Mesothelial cell of epicardium (in vitro differentiated cells): Measurements from ENCODE around the gene CASZ1. TPM values are rescaled to one million over a fixed set of nuclear protein-coding genes. Genes with fewer than 3 reads are reported as not detected.

Experiments used
- DNase-seq, 2 experiments: peaks; one replicate each; pipeline ENCODE4 v3.0.0; 2021; ENCODE audit warnings: low spot score in 2 of 2; ENCODE audit not compliant: unreplicated experiment in 2 of 2
- H3K27ac Mint-ChIP-seq: 2 replicates; pipeline ENCODE4 v1.8.0; 2021; ENCODE audit warnings: mixed read lengths
- H3K27me3 Mint-ChIP-seq: 2 replicates; pipeline ENCODE4 v1.8.0; 2021; ENCODE audit warnings: low read depth, mixed read lengths
- H3K36me3 Mint-ChIP-seq: 2 replicates; pipeline ENCODE4 v1.8.0; 2021; ENCODE audit warnings: mixed read lengths
- H3K4me1 Mint-ChIP-seq: 2 replicates; pipeline ENCODE4 v1.8.0; 2021; ENCODE audit warnings: mixed read lengths
- H3K4me3 Mint-ChIP-seq: 2 replicates; pipeline ENCODE4 v1.8.0; 2021; ENCODE audit warnings: mild to moderate bottlenecking, moderate library complexity, mixed read lengths
- H3K9me3 Mint-ChIP-seq: 2 replicates; pipeline ENCODE4 v1.8.0; 2021; ENCODE audit warnings: mixed read lengths
- CTCF ChIP-seq: fragments of 200-600 bp; sonication (generic); IDR thresholded peaks from one replicate; pipeline ENCODE4 v1.5.0; 2021; ENCODE audit warnings: antibody characterized with exemption; ENCODE audit not compliant: unreplicated experiment
- total RNA-seq: library from RNA; stranded (reverse); gene quantifications from 3 replicates; pipeline ENCODE4 v1.2.1, GENCODE V29; 2021

Gene CASZ1
- total RNA-seq, 1 donor from 2014 or later: 8.9 TPM

- H3K27ac Mint-ChIP-seq: no peak overlapping the region
- no peak for TF ChIP-seq CTCF
- no peaks in the 10 kb centered on the region for H3K36me3 Mint-ChIP-seq
- no peaks in the 10 kb centered on the region for H3K9me3 Mint-ChIP-seq
- no peak overlapping the region for H3K4me3 Mint-ChIP-seq
- no peaks in the 10 kb centered on the region for H3K4me1 Mint-ChIP-seq
- H3K27me3 Mint-ChIP-seq: peaks cover 3% of the 10 kb centered on the region
- no peak for DNase-seq
Measured at GRCh38 chr1:10820422-10820821, 24.0 kb upstream of the CASZ1 start.

- no peak for DNase-seq
- H3K27me3 Mint-ChIP-seq: peaks cover 5% of the 10 kb centered on the region
- TF ChIP-seq CTCF: no peak
- no peaks in the 10 kb centered on the region for H3K4me1 Mint-ChIP-seq
- no peak overlapping the region for H3K27ac Mint-ChIP-seq
- no peaks in the 10 kb centered on the region for H3K9me3 Mint-ChIP-seq
- no peaks in the 10 kb centered on the region for H3K36me3 Mint-ChIP-seq
- no peak overlapping the region for H3K4me3 Mint-ChIP-seq
Measured at GRCh38 chr1:10819198-10819901, 22.9 kb upstream of the CASZ1 start.

DNA sequence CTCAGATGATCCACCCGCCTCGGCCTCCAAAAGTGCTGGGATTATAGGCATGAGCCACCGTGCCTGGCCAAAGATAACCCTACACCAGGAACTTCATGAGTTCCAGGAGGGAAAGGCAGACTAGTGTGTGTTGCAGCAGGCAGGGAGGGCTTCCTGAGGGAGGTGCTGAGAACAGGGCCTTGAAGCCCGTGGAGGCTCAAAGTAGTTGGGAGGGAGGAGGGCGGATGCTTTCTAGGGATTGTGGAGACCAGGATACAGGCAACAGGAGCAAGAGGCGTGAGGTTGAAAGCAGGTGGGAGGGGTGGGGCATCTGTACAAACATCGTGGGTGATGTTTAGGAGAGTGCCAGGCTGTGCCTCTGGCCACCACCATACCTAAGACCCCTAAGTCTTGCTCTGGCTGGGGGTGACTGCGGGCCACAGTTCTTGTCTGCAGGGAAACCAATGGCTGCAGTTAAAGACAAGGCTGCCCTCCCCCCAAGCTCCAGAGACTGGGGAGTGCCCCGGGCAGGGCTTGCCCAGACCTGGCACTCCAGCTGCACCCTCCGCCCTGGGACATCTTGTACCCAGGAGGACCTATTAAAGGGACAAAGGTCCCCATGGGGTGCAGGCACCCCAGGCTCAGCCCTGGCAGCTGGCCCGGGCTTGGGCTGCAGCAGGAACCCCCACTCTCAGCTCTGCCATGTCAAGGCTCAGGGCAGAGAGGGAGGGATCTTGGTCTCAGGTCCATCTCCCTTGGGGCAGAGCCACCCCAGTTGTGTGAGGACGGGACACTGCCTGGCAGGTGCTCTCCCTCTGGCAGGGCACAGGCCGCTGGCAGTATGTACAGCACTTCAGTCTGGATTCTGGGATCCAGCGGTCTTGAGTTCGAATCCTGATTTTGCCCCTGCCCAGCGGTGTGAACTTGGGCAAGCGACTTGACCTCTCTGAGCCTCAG lies 22.1 kb upstream of the CASZ1 start:
- H3K9me3 Mint-ChIP-seq: no peaks in the 10 kb centered on the region
- peaks cover 5% of the 10 kb centered on the region for H3K27me3 Mint-ChIP-seq
- TF ChIP-seq CTCF: no peak
- no peak overlapping the region for H3K27ac Mint-ChIP-seq
- H3K4me3 Mint-ChIP-seq: no peak overlapping the region
- no peaks in the 10 kb centered on the region for H3K36me3 Mint-ChIP-seq
- no peak for DNase-seq
- H3K4me1 Mint-ChIP-seq: no peaks in the 10 kb centered on the region

- no peak overlapping the region for H3K4me3 Mint-ChIP-seq
- H3K27ac Mint-ChIP-seq: no peak overlapping the region
- peaks cover 5% of the 10 kb centered on the region for H3K27me3 Mint-ChIP-seq
- no peaks in the 10 kb centered on the region for H3K36me3 Mint-ChIP-seq
- no peaks in the 10 kb centered on the region for H3K4me1 Mint-ChIP-seq
- no peak for DNase-seq
- no peak for TF ChIP-seq CTCF
- H3K9me3 Mint-ChIP-seq: no peaks in the 10 kb centered on the region
Measured at GRCh38 chr1:10816743-10817369, 20.4 kb upstream of the CASZ1 start.

DNA sequence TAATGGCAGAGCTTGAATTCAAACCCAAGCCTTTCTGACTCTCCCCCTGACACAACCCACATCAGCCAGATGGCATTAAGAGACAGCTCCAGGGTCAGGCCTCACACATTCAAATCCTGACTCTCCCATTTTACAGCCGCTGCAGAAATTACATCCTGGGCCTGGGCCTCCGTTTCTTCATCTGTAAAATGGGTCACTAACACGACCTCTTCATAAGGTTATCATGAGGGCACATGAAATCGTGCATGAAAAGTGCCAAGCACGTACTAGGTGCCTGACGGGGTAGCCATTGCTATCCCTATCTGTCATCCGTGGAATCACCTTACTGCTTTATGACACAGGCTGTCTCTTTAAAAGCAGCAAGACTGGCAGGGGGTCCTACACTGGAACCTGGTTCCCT lies 19.8 kb upstream of the CASZ1 start:
- DNase-seq: no peak
- no peak for TF ChIP-seq CTCF
- H3K36me3 Mint-ChIP-seq: no peaks in the 10 kb centered on the region
- no peaks in the 10 kb centered on the region for H3K9me3 Mint-ChIP-seq
- H3K27ac Mint-ChIP-seq: no peak overlapping the region
- H3K4me1 Mint-ChIP-seq: no peaks in the 10 kb centered on the region
- H3K4me3 Mint-ChIP-seq: no peak overlapping the region
- H3K27me3 Mint-ChIP-seq: peaks cover 5% of the 10 kb centered on the region
